SH-SY5Y (cell line): ENCODE data around the gene KCNIP4.

Experiments
- GATA2 ChIP-seq: IDR thresholded peaks from 2 replicates; pipeline ENCODE4 v1.6.1; 2011; ENCODE audit warnings: mild to moderate bottlenecking, low read depth, low read length
- GATA3 ChIP-seq: IDR thresholded peaks from 2 replicates; pipeline ENCODE4 v1.6.1; 2011; ENCODE audit warnings: low read depth, mild to moderate bottlenecking, low read length, moderate library complexity

DNA sequence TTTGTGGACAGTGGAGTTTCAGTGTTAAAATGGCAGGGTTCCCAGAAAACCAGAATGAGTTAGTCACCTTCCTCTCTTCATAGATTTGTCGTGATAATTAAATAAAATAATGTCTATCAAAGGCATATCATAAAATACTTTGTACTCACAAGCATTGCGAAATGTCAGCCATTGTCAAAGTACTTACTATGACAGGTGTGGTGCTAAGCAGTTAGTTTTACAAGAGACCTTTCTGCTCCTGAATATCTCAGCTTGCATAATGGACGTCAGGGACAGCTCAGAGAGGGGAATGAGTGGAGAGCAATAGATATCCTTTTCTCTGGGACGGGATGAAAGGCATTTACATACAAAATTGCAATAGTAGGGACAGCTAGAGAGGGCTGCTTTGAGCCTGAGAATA is 560.9 kb downstream of the KCNIP4 start:
- TF ChIP-seq GATA2 (no peak), GATA3 (no peak)
